BE2C (cell line): ENCODE results near the gene ARHGAP24.

Experiments used
- DNase-seq: peaks from one replicate; pipeline ENCODE4 v3.0.0-alpha.2; 2020
- H3K27me3 ChIP-seq: fragments of 250-450 bp; sonication (Bioruptor Pico); 2 replicates; pipeline ENCODE4 v1.5.1; 2020; ENCODE audit warnings: mild to moderate bottlenecking
- H3K36me3 ChIP-seq: fragments of 250-450 bp; sonication (Bioruptor Pico); 2 replicates; pipeline ENCODE4 v1.5.1; 2020; ENCODE audit warnings: mild to moderate bottlenecking
- H3K4me1 ChIP-seq: fragments of 250-450 bp; sonication (Bioruptor Pico); 2 replicates; pipeline ENCODE4 v1.5.1; 2020
- H3K4me3 ChIP-seq: 2 replicates; pipeline ENCODE4 v1.5.1; 2011; ENCODE audit warnings: low read depth, low read length
- H3K9me3 ChIP-seq: fragments of 250-450 bp; sonication (Bioruptor Pico); 2 replicates; pipeline ENCODE4 v1.5.1; 2020
- TF ChIP-seq, protein P1 (sequence below): IDR thresholded peaks from 2 replicates; pipeline ENCODE4 v1.5.1; 2012; ENCODE audit warnings: mild to moderate bottlenecking, low read depth, low read length

The ARHGAP24 gene

GRCh38 chr4:85738721-85739120, 263.8 kb downstream of the ARHGAP24 start:
- no peak for DNase-seq
- H3K4me1 ChIP-seq = peaks cover 29% of the 10 kb centered on the region
- no peaks in the 10 kb centered on the region for H3K9me3 ChIP-seq
- no peak overlapping the region for H3K4me3 ChIP-seq
- H3K36me3 ChIP-seq = no peaks in the 10 kb centered on the region
- H3K27me3 ChIP-seq = no peaks in the 10 kb centered on the region
- TF ChIP-seq, protein P1, sequence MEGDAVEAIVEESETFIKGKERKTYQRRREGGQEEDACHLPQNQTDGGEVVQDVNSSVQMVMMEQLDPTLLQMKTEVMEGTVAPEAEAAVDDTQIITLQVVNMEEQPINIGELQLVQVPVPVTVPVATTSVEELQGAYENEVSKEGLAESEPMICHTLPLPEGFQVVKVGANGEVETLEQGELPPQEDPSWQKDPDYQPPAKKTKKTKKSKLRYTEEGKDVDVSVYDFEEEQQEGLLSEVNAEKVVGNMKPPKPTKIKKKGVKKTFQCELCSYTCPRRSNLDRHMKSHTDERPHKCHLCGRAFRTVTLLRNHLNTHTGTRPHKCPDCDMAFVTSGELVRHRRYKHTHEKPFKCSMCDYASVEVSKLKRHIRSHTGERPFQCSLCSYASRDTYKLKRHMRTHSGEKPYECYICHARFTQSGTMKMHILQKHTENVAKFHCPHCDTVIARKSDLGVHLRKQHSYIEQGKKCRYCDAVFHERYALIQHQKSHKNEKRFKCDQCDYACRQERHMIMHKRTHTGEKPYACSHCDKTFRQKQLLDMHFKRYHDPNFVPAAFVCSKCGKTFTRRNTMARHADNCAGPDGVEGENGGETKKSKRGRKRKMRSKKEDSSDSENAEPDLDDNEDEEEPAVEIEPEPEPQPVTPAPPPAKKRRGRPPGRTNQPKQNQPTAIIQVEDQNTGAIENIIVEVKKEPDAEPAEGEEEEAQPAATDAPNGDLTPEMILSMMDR = no peak

- TF ChIP-seq, protein P1 = no peak
- DNase-seq = no peak
- H3K4me1 ChIP-seq = peaks cover 19% of the 10 kb centered on the region
- H3K9me3 ChIP-seq = no peaks in the 10 kb centered on the region
- no peaks in the 10 kb centered on the region for H3K27me3 ChIP-seq
- no peak overlapping the region for H3K4me3 ChIP-seq
- H3K36me3 ChIP-seq = no peaks in the 10 kb centered on the region
These were observed 265.5 kb downstream of the ARHGAP24 start for GRCh38 chr4:85740431-85740861.

DNA sequence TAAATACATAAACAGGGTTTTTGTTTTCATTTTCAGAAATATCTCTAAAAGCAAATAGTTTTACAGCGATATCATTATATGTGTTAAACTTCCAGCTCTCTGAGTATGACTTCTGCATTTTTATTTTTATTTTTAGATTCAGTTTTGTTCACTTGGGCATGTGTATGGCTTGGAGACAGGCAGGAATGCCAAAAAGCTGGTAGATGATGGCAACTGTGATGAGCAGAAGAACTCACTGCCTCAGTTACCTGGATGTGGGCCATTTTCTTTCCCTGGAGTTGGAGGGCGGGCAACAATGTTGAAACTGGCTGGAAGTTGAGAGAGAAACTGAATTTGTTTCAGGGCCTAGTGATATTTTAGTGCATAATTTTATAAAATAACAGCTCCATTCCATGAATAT, 266.4 kb downstream of the ARHGAP24 start:
- Histone ChIP-seq H3K27me3 (no peaks in the 10 kb centered on the region), H3K4me3 (no peak overlapping the region), H3K9me3 (no peaks in the 10 kb centered on the region), H3K4me1 (peaks cover 19% of the 10 kb centered on the region), H3K36me3 (no peaks in the 10 kb centered on the region)
- TF ChIP-seq, protein P1 = no peak
- no peak for DNase-seq

DNA sequence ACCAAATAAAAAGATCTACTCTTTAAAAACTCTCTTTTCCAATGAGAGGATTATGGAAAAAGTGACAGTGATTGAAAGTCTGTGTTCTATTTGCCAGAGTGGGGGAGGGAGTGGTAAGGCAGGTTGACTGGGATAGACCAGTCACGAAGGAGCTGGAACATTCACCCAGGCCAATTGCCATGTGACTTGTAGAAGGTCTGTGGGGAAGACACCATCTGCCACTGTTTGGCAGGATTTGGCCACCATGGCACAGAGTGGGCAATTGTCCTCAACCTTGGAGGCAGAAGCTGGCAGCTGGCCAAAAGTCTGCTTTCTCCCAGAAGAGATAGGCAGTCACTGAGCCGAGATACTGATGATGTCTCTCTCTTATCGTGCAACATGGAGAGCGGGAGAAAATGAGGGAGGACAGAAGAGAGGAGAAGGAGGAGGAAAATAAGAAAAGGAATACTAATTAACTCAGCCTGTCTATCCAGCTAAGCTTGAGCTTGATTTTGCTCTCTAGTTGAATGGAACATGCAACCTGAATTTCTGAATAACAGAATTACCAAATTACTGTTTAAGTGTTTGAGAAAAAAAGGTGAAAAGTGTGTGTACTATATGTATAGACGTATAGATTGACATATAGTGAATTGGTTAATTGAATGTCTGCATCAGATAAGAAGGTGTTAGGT, 267.1 kb downstream of the ARHGAP24 start:
- Histone ChIP-seq H3K36me3 (no peaks in the 10 kb centered on the region), H3K4me1 (peaks cover 17% of the 10 kb centered on the region), H3K9me3 (no peaks in the 10 kb centered on the region), H3K4me3 (no peak overlapping the region), H3K27me3 (no peaks in the 10 kb centered on the region)
- peak; percentile 92 for DNase-seq
- TF ChIP-seq, protein P1 = no peak

GRCh38 chr4:85744950-85745349, 270.0 kb downstream of the ARHGAP24 start:
- DNase-seq = no peak
- H3K4me3 ChIP-seq = no peak overlapping the region
- H3K9me3 ChIP-seq = no peaks in the 10 kb centered on the region
- no peaks in the 10 kb centered on the region for H3K27me3 ChIP-seq
- TF ChIP-seq, protein P1 = no peak
- no peaks in the 10 kb centered on the region for H3K36me3 ChIP-seq
- H3K4me1 ChIP-seq = peaks cover 14% of the 10 kb centered on the region

- Histone ChIP-seq H3K36me3 (no peaks in the 10 kb centered on the region), H3K4me3 (no peak overlapping the region), H3K4me1 (peaks cover 14% of the 10 kb centered on the region), H3K27me3 (no peaks in the 10 kb centered on the region), H3K9me3 (no peaks in the 10 kb centered on the region)
- TF ChIP-seq, protein P1 = no peak
- DNase-seq = no peak
These were observed 271.0 kb downstream of the ARHGAP24 start for GRCh38 chr4:85745939-85746338.
